HepG2 (cell line): ENCODE measurements around the gene GNPAT. TPM values are rescaled to one million over a fixed set of nuclear protein-coding genes. Genes with fewer than 3 reads are reported as not detected.

ENCODE experiments used
- ATF1 ChIP-seq: IDR thresholded peaks from 2 replicates; pipeline ENCODE4 v1.6.1; 2016; ENCODE audit warnings: mild to moderate bottlenecking, control low read depth
- BRD4 ChIP-seq: sonication (generic); formaldehyde crosslinking; IDR thresholded peaks from 2 replicates; pipeline ENCODE4 v1.4.0; 2020; ENCODE audit warnings: missing genetic modification reagents
- FOXP1 ChIP-seq, 2 experiments: fragments of 450-650 bp in 1 of 2; IDR thresholded peaks; 2 replicates each; pipeline ENCODE4 v1.6.1; 2017 to 2018; ENCODE audit warnings: antibody characterized with exemption in 1 of 2
- GABPA ChIP-seq, 2 experiments: IDR thresholded peaks; 2 replicates each; pipeline ENCODE4 v1.6.1; 2011 to 2016; ENCODE audit warnings: low read depth in 2 of 2, low read length in 1 of 2, missing biosample characterization in 1 of 2, missing genetic modification characterization in 1 of 2
- KIAA2018 ChIP-seq: sonication (generic); formaldehyde crosslinking; IDR thresholded peaks from 2 replicates; pipeline ENCODE4 v1.5.0; 2020; ENCODE audit warnings: mild to moderate bottlenecking, missing genetic modification reagents, borderline replicate concordance
- KLF16 ChIP-seq, 2 experiments: sonication (generic) in 1 of 2; formaldehyde crosslinking in 1 of 2; IDR thresholded peaks; 2 replicates each; pipeline versions ENCODE4 v1.6.1 to v1.8.0; 2016 to 2023; ENCODE audit warnings: missing genetic modification reagents in 2 of 2, missing compliant biosample characterization in 1 of 2
- MXI1 ChIP-seq: IDR thresholded peaks from 3 replicates; pipeline ENCODE4 v1.6.1; 2012; ENCODE audit warnings: low read depth, low read length, inconsistent platforms, borderline replicate concordance
- polyA plus RNA-seq, 8 experiments: library from polyadenylated mRNA; depleted of rRNA in 3 of 8; stranded (reverse) in 7 of 8; unstranded in 1 of 8; fragments of >200 nt; fragmentation: Illumina TruSeq in 4 of 8; extraction: Trizol in 4 of 8; gene quantifications; 2 replicates each; pipeline versions ENCODE4 v1.2.1 to v1.2.3, GENCODE V29; 2011 to 2016; ENCODE audit warnings: low read depth in 4 of 8, missing spikeins in 1 of 8, mixed read lengths in 1 of 8; ENCODE audit not compliant: insufficient read depth in 1 of 8
- total RNA-seq, 5 experiments: library from RNA; depleted of rRNA; stranded (reverse); fragments of >200 nt; fragmentation: Illumina TruSeq; extraction: Trizol; gene quantifications; 2 replicates each; pipeline ENCODE4 v1.2.3, GENCODE V29; 2016; ENCODE audit warnings: low read depth in 1 of 5
- TF ChIP-seq, protein P1 (sequence below): IDR thresholded peaks from 2 replicates; pipeline ENCODE4 v1.6.1; 2016
- TF ChIP-seq, protein P2 (sequence below): sonication (generic); formaldehyde crosslinking; IDR thresholded peaks from 2 replicates; pipeline ENCODE4 v1.5.1; 2020; ENCODE audit warnings: mild to moderate bottlenecking, missing genetic modification reagents, borderline replicate concordance
- TF ChIP-seq, protein P3 (sequence below): sonication (generic); formaldehyde crosslinking; IDR thresholded peaks from 2 replicates; pipeline ENCODE4 v1.8.1; 2022; ENCODE audit warnings: low read depth, mild to moderate bottlenecking, missing genetic modification reagents

The GNPAT gene
- total and polyA plus RNA-seq, 2 of the 13 experiments (the other 11 are each of a cell fraction or from before 2014, with no cell fraction given): 58.3 to 114 TPM

DNA sequence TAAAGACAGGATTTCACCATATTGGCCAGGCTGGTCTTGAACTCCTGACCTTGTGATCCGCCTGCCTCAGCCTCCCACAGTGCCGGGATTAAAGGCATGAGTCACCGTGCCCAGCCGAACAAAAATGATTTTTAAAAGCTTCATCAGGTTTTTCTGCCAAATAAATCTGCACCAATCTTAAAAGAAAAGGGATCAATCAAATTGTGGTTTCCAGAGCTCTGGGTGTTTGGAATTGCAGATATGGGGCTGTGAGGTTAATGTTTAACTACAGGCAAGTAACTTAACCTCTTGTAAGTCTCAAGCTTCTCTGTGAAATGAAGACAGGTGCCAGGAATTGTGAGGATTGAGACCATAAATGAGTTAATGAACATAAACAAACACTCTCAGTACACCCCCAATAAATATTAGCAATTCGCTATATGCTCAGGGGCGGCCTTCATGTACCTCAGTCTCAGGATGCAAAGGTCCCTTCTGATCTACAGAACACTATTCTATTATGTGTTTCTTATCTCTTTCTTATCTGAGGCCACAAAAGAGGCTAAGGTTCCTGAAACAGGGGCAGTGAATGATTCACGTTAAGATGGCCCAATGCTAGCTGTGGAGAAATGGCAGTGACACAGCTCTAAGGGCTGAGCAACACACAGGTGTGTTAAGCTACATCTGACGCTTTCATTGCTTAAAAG, 7.1 kb upstream of the GNPAT start (continued):
- TF ChIP-seq KIAA2018 (no peak), GABPA (IDR thresholded peaks at IDR 0.05; ENCODE audit: low read depth, low read length) (no peak), GABPA (CRISPR knock-in tag; IDR thresholded peaks at IDR 0.05; ENCODE audit: low read depth) (no peak), KLF16 (CRISPR knock-in tag; IDR thresholded peaks at IDR 0.05) (0 out of 4 replicates have a peak, but pooled peaks of 1 of the 2 experiments have one; percentile 18), ATF1 (CRISPR knock-in tag) (peak; percentile 16), BRD4 (CRISPR knock-in tag) (peak; percentile 65), FOXP1 (IDR thresholded peaks at IDR 0.05) (0 out of 2 replicates have a peak, but pooled peaks have one; percentile 22), FOXP1 (CRISPR knock-in tag; IDR thresholded peaks at IDR 0.05) (peak; percentile 80), MXI1 (no peak)
- TF ChIP-seq, protein P1, sequence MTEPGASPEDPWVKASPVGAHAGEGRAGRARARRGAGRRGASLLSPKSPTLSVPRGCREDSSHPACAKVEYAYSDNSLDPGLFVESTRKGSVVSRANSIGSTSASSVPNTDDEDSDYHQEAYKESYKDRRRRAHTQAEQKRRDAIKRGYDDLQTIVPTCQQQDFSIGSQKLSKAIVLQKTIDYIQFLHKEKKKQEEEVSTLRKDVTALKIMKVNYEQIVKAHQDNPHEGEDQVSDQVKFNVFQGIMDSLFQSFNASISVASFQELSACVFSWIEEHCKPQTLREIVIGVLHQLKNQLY (CRISPR knock-in tag): peak; percentile 48; the same call in 1 of the 2 replicates
- TF ChIP-seq, protein P2, sequence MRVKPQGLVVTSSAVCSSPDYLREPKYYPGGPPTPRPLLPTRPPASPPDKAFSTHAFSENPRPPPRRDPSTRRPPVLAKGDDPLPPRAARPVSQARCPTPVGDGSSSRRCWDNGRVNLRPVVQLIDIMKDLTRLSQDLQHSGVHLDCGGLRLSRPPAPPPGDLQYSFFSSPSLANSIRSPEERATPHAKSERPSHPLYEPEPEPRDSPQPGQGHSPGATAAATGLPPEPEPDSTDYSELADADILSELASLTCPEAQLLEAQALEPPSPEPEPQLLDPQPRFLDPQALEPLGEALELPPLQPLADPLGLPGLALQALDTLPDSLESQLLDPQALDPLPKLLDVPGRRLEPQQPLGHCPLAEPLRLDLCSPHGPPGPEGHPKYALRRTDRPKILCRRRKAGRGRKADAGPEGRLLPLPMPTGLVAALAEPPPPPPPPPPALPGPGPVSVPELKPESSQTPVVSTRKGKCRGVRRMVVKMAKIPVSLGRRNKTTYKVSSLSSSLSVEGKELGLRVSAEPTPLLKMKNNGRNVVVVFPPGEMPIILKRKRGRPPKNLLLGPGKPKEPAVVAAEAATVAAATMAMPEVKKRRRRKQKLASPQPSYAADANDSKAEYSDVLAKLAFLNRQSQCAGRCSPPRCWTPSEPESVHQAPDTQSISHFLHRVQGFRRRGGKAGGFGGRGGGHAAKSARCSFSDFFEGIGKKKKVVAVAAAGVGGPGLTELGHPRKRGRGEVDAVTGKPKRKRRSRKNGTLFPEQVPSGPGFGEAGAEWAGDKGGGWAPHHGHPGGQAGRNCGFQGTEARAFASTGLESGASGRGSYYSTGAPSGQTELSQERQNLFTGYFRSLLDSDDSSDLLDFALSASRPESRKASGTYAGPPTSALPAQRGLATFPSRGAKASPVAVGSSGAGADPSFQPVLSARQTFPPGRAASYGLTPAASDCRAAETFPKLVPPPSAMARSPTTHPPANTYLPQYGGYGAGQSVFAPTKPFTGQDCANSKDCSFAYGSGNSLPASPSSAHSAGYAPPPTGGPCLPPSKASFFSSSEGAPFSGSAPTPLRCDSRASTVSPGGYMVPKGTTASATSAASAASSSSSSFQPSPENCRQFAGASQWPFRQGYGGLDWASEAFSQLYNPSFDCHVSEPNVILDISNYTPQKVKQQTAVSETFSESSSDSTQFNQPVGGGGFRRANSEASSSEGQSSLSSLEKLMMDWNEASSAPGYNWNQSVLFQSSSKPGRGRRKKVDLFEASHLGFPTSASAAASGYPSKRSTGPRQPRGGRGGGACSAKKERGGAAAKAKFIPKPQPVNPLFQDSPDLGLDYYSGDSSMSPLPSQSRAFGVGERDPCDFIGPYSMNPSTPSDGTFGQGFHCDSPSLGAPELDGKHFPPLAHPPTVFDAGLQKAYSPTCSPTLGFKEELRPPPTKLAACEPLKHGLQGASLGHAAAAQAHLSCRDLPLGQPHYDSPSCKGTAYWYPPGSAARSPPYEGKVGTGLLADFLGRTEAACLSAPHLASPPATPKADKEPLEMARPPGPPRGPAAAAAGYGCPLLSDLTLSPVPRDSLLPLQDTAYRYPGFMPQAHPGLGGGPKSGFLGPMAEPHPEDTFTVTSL (CRISPR knock-in tag): peak; percentile 76; the same call in 1 of the 2 replicates
- TF ChIP-seq, protein P3, sequence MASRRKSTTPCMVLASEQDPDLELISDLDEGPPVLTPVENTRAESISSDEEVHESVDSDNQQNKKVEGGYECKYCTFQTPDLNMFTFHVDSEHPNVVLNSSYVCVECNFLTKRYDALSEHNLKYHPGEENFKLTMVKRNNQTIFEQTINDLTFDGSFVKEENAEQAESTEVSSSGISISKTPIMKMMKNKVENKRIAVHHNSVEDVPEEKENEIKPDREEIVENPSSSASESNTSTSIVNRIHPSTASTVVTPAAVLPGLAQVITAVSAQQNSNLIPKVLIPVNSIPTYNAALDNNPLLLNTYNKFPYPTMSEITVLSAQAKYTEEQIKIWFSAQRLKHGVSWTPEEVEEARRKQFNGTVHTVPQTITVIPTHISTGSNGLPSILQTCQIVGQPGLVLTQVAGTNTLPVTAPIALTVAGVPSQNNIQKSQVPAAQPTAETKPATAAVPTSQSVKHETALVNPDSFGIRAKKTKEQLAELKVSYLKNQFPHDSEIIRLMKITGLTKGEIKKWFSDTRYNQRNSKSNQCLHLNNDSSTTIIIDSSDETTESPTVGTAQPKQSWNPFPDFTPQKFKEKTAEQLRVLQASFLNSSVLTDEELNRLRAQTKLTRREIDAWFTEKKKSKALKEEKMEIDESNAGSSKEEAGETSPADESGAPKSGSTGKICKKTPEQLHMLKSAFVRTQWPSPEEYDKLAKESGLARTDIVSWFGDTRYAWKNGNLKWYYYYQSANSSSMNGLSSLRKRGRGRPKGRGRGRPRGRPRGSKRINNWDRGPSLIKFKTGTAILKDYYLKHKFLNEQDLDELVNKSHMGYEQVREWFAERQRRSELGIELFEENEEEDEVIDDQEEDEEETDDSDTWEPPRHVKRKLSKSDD (CRISPR knock-in tag): 0 out of 2 replicates have a peak, but pooled peaks have one; percentile 46
